ENCODE results near the gene CPNE9.

The CPNE9 gene

GRCh38 chr3:9746330-9746729, 42.7 kb downstream of the CPNE9 start:
- no peak overlapping the region for H3K9ac ChIP-seq (ENCODE audit: low read length)
- no peaks in the 10 kb centered on the region for H3K27me3 ChIP-seq (ENCODE audit: insufficient read depth, low read length)
- H3K9me3 ChIP-seq (ENCODE audit: low read length), result no peaks in the 10 kb centered on the region
- 0 out of 2 replicates have a peak, but pooled peaks cover 3% of the 10 kb centered on the region for H3F3A ChIP-seq (ENCODE audit: insufficient read depth, low read length)
- no peaks in the 10 kb centered on the region for H4K20me1 ChIP-seq (ENCODE audit: insufficient read depth, low read length)
- no peak overlapping the region for H3K27ac ChIP-seq (ENCODE audit: low read depth, low read length, poor library complexity, severe bottlenecking)
- peaks cover 16% of the 10 kb centered on the region for H3K4me1 ChIP-seq (ENCODE audit: insufficient read depth, low read length, severe bottlenecking)
- H3K79me2 ChIP-seq (ENCODE audit: insufficient read depth, low read length), result peaks cover 4% of the 10 kb centered on the region; the same call in 1 of the 2 replicates
- no peak for TF ChIP-seq CTCF (IDR thresholded peaks at IDR 0.05; ENCODE audit: low read length)
- TF ChIP-seq EZH2 (IDR thresholded peaks at IDR 0.05; ENCODE audit: borderline replicate concordance, low read length), result no peak
- H2AFZ ChIP-seq (ENCODE audit: low read length), result no peak overlapping the region
- H3K9me2 ChIP-seq (ENCODE audit: low read depth, low read length), result no peaks in the 10 kb centered on the region
- H3K4me2 ChIP-seq (ENCODE audit: low read length), result no peak overlapping the region
- peaks cover 74% of the 10 kb centered on the region for H3K36me3 ChIP-seq (ENCODE audit: insufficient read depth, low read length)
- H3K4me3 ChIP-seq (ENCODE audit: low read depth, low read length, poor library complexity, severe bottlenecking), result no peak overlapping the region

- H3K4me2 ChIP-seq (ENCODE audit: low read length), result no peak overlapping the region
- H3K9me3 ChIP-seq (ENCODE audit: low read length), result no peaks in the 10 kb centered on the region
- H4K20me1 ChIP-seq (ENCODE audit: insufficient read depth, low read length), result no peaks in the 10 kb centered on the region
- no peaks in the 10 kb centered on the region for H3K27me3 ChIP-seq (ENCODE audit: insufficient read depth, low read length)
- H3K4me1 ChIP-seq (ENCODE audit: insufficient read depth, low read length, severe bottlenecking), result peaks cover 25% of the 10 kb centered on the region
- peaks cover 4% of the 10 kb centered on the region; the same call in 1 of the 2 replicates for H3K79me2 ChIP-seq (ENCODE audit: insufficient read depth, low read length)
- H3K27ac ChIP-seq (ENCODE audit: low read depth, low read length, poor library complexity, severe bottlenecking), result no peak overlapping the region
- H3K36me3 ChIP-seq (ENCODE audit: insufficient read depth, low read length), result peaks cover 72% of the 10 kb centered on the region
- H3K4me3 ChIP-seq (ENCODE audit: low read depth, low read length, poor library complexity, severe bottlenecking), result no peak overlapping the region
- no peaks in the 10 kb centered on the region for H3K9me2 ChIP-seq (ENCODE audit: low read depth, low read length)
- no peak overlapping the region for H2AFZ ChIP-seq (ENCODE audit: low read length)
- no peak overlapping the region for H3K9ac ChIP-seq (ENCODE audit: low read length)
- no peak for TF ChIP-seq CTCF (IDR thresholded peaks at IDR 0.05; ENCODE audit: low read length)
- TF ChIP-seq EZH2 (IDR thresholded peaks at IDR 0.05; ENCODE audit: borderline replicate concordance, low read length), result no peak
- H3F3A ChIP-seq (ENCODE audit: insufficient read depth, low read length), result 0 out of 2 replicates have a peak, but pooled peaks cover 3% of the 10 kb centered on the region
Observed at GRCh38 chr3:9747267-9747666, 43.6 kb downstream of the CPNE9 start.

- Histone ChIP-seq H3K9me2 (ENCODE audit: low read depth, low read length) (no peaks in the 10 kb centered on the region), H4K20me1 (ENCODE audit: insufficient read depth, low read length) (no peaks in the 10 kb centered on the region), H3K4me3 (ENCODE audit: low read depth, low read length, poor library complexity, severe bottlenecking) (no peak overlapping the region), H2AFZ (ENCODE audit: low read length) (no peak overlapping the region), H3F3A (ENCODE audit: insufficient read depth, low read length) (0 out of 2 replicates have a peak, but pooled peaks cover 3% of the 10 kb centered on the region), H3K36me3 (ENCODE audit: insufficient read depth, low read length) (peaks cover 72% of the 10 kb centered on the region), H3K9me3 (ENCODE audit: low read length) (no peaks in the 10 kb centered on the region), H3K27ac (ENCODE audit: low read depth, low read length, poor library complexity, severe bottlenecking) (no peak overlapping the region), H3K4me2 (ENCODE audit: low read length) (no peak overlapping the region), H3K4me1 (ENCODE audit: insufficient read depth, low read length, severe bottlenecking) (peaks cover 31% of the 10 kb centered on the region), H3K9ac (ENCODE audit: low read length) (no peak overlapping the region), H3K27me3 (ENCODE audit: insufficient read depth, low read length) (no peaks in the 10 kb centered on the region), H3K79me2 (ENCODE audit: insufficient read depth, low read length) (peaks cover 4% of the 10 kb centered on the region; the same call in 1 of the 2 replicates)
- TF ChIP-seq CTCF (IDR thresholded peaks at IDR 0.05; ENCODE audit: low read length) (no peak), EZH2 (IDR thresholded peaks at IDR 0.05; ENCODE audit: borderline replicate concordance, low read length) (no peak)
Observed at GRCh38 chr3:9748031-9748430, 44.4 kb downstream of the CPNE9 start.
